Neural cell (in vitro differentiated cells): ENCODE data around the gene RPL36.

Experiments
- CTCF ChIP-seq: fragments of 450-650 bp; IDR thresholded peaks from 2 replicates; pipeline ENCODE4 v1.5.1; 2014; ENCODE audit warnings: antibody characterized with exemption, mild to moderate bottlenecking, moderate library complexity; ENCODE audit not compliant: poor library complexity, severe bottlenecking
- EZH2 ChIP-seq: fragments of 200-600, 300-800 bp; shearing (Covaris generic), sonication (generic); IDR thresholded peaks from 2 replicates; pipeline ENCODE4 v1.6.1; 2014; ENCODE audit warnings: antibody characterized with exemption, low read length, borderline replicate concordance, mild to moderate bottlenecking; ENCODE audit not compliant: insufficient read depth, poor library complexity, severe bottlenecking
- TAF1 ChIP-seq: IDR thresholded peaks from 2 replicates; pipeline ENCODE4 v1.6.1; 2012; ENCODE audit warnings: low read depth
- TF ChIP-seq, protein P1 (sequence below): IDR thresholded peaks from 2 replicates; pipeline ENCODE4 v1.6.1; 2012; ENCODE audit warnings: borderline replicate concordance

DNA sequence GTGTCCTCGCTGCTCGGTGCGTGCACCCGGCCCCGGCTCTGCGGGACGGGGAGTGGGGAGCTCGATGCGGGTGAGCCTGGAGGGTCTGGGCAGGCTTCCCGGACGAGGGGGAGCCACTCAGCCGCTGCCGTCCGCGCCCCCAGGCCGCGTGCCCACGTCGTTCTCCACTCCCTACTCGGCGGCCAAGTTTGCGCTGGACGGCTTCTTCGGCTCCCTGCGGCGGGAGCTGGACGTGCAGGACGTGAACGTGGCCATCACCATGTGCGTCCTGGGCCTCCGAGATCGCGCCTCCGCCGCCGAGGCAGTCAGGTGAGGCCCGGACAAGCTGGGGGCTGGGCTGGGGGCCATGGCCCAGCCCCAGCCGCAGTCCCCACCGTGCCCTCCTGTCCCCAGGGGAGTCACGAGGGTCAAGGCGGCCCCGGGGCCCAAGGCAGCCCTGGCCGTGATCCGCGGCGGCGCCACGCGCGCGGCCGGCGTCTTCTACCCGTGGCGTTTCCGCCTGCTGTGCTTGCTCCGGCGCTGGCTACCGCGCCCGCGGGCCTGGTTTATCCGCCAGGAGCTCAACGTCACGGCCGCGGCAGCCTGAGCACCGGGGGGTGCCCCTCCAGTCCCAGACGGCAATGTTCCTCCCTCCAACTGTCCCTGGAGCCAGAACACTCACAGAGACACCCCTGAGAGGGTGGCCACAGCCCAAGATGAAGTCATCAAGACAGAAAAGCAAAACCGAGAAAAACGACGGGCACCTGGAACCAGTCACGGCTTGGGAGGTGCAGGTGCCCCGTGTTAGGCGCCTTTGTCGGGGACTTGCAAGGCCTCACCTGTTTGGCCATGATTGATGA is 2.5 kb upstream of the RPL36 start:
- no peak for TF ChIP-seq TAF1
- TF ChIP-seq CTCF, result peak; percentile 11
- TF ChIP-seq EZH2, result no peak
- TF ChIP-seq, protein P1, sequence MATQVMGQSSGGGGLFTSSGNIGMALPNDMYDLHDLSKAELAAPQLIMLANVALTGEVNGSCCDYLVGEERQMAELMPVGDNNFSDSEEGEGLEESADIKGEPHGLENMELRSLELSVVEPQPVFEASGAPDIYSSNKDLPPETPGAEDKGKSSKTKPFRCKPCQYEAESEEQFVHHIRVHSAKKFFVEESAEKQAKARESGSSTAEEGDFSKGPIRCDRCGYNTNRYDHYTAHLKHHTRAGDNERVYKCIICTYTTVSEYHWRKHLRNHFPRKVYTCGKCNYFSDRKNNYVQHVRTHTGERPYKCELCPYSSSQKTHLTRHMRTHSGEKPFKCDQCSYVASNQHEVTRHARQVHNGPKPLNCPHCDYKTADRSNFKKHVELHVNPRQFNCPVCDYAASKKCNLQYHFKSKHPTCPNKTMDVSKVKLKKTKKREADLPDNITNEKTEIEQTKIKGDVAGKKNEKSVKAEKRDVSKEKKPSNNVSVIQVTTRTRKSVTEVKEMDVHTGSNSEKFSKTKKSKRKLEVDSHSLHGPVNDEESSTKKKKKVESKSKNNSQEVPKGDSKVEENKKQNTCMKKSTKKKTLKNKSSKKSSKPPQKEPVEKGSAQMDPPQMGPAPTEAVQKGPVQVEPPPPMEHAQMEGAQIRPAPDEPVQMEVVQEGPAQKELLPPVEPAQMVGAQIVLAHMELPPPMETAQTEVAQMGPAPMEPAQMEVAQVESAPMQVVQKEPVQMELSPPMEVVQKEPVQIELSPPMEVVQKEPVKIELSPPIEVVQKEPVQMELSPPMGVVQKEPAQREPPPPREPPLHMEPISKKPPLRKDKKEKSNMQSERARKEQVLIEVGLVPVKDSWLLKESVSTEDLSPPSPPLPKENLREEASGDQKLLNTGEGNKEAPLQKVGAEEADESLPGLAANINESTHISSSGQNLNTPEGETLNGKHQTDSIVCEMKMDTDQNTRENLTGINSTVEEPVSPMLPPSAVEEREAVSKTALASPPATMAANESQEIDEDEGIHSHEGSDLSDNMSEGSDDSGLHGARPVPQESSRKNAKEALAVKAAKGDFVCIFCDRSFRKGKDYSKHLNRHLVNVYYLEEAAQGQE, result no peak
